Heart right ventricle (tissue), 16 donors: Measurements from ENCODE around the gene COL17A1. TPM values are rescaled to one million over a fixed set of nuclear protein-coding genes. Genes with fewer than 3 reads are reported as not detected.

Source experiments
- ATAC-seq, 8 donors: fragments of 200-7000 bp; cut with Tn5 transposase; one replicate each; pipeline ENCODE4 v1.9.1; 2020; ENCODE audit warnings: mild to moderate bottlenecking in 8 of 8, moderate library complexity in 8 of 8, moderate number of reproducible peaks in 1 of 8
- DNase-seq, 2 donors: peaks; one replicate each; pipeline ENCODE4 v3.0.0-alpha.2; 2020
- H3K27ac ChIP-seq, 10 donors: fragments of 200-600 bp; sonication (generic) in 2 of 10; one replicate each; pipeline versions ENCODE4 v1.5.0 to v1.8.0; 2020 to 2022; ENCODE audit warnings: mild to moderate bottlenecking in 3 of 10
- H3K27me3 ChIP-seq, 7 donors: fragments of 200-600 bp; one replicate each; pipeline ENCODE4 v1.8.0; 2021 to 2022; ENCODE audit warnings: mild to moderate bottlenecking in 2 of 7
- H3K36me3 ChIP-seq, 9 donors: fragments of 200-600 bp; sonication (generic) in 1 of 9; one replicate each; pipeline versions ENCODE4 v1.5.0 to v1.8.0; 2020 to 2022; ENCODE audit warnings: mild to moderate bottlenecking in 2 of 9
- H3K4me1 ChIP-seq, 9 donors: fragments of 200-600 bp; sonication (generic) in 1 of 9; one replicate each; pipeline versions ENCODE4 v1.5.0 to v1.8.0; 2020 to 2022; ENCODE audit warnings: mild to moderate bottlenecking in 4 of 9
- H3K4me3 ChIP-seq, 10 donors: fragments of 200-600 bp; sonication (generic) in 2 of 10; one replicate each; pipeline versions ENCODE4 v1.5.0 to v1.8.0; 2020 to 2022; ENCODE audit warnings: mild to moderate bottlenecking in 7 of 10, moderate library complexity in 2 of 10
- H3K9me3 ChIP-seq, 11 donors: fragments of 200-600 bp in 10 of 11; sonication (generic) in 2 of 11; one replicate each; pipeline versions ENCODE4 v1.5.0 to v1.8.0; 2013 to 2022; ENCODE audit warnings: mild to moderate bottlenecking in 2 of 11, control low read depth in 1 of 11, moderate library complexity in 1 of 11
- WGBS, 2 donors: extraction: QIAGEN DNeasy Blood & Tissue Kit; methylation state at CpG; one replicate each; pipeline ENCODE4 v1.1.7; 2013; ENCODE audit warnings: inconsistent platforms in 1 of 2; 5-methylcytosine and 5-hydroxymethylcytosine counted together
- intact Hi-C, 10 donors: fragments of 100-400 bp; cut with DNase I; formaldehyde crosslinking; loops; one replicate each; pipeline versions ENCODE4 v1.11.1 to v1.14.2; 2022
- polyA plus RNA-seq, 2 donors: library from polyadenylated mRNA; stranded (reverse); fragments of 200-250 nt; gene quantifications; one replicate each; pipeline ENCODE4 v1.2.3, GENCODE V29; 2013
- total RNA-seq, 10 donors: library from RNA; stranded (reverse); fragmentation: NEBNext Ultra II Directional in 3 of 10; extraction: Animal tissue kit (Norgen Biotek cat#: 25700) in 3 of 10; gene quantifications; one replicate each; pipeline versions ENCODE4 v1.2.1 to v1.2.4, GENCODE V29; 2021 to 2023
- TF ChIP-seq, protein P1 (sequence below), 9 donors: fragments of 200-600 bp; sonication (generic) in 2 of 9; IDR thresholded peaks; one replicate each; pipeline versions ENCODE4 v1.5.0 to v1.8.0; 2021 to 2022; ENCODE audit warnings: antibody characterized with exemption in 9 of 9, mild to moderate bottlenecking in 5 of 9, moderate library complexity in 1 of 9
- donor health status: Arrhythmogenic right ventricular cardiomyopathy.
- donor health status: ischemic (EF 13 %, LVEDD 7.1; RV severe dilation, severe dysfunction).
- donor health status: healthy with polysubstance abuse.
- donor health status: DM: no; HTN: yes; CAD: no.
- donor health status: DM: no; HTN: no; CAD: no.
- donor health status: ischemic (EF 25% LVEDD 6.9; RV normal size, moderate dysfunction).
- donor health status: ischemic (EF 25% LVEDD 5.7; RV mildly dilated, moderate dysfunction).
- donor health status: healthy.
- donor health status: DM: yes; HTN: yes; CAD: no.
- donor health status: Ischemic cardiomyopathy.
- donor health status: ischemic (EF 35%, LVEDD 5.7; RV mildly dilated, moderate dysfunction).
- donor health status: nonischemic (EF 11% LVEDD 7.7; RV severe dilation, severe dysfunction).
- donor health status: DM: yes; HTN: yes; CAD: no.
- donor health status: PGD.
- donor health status: ischemic (EF 29% LVEDD 5.4; RV normal size, mild dysfunction).
- donor health status: nonischemic (EF 23%, LVEDD 6.1; RV moderate dilation, normal function).

The COL17A1 gene
- total and polyA plus RNA-seq, 12 donors: 0.10 to 0.39 (median 0.16) TPM; not detected in 6

DNA sequence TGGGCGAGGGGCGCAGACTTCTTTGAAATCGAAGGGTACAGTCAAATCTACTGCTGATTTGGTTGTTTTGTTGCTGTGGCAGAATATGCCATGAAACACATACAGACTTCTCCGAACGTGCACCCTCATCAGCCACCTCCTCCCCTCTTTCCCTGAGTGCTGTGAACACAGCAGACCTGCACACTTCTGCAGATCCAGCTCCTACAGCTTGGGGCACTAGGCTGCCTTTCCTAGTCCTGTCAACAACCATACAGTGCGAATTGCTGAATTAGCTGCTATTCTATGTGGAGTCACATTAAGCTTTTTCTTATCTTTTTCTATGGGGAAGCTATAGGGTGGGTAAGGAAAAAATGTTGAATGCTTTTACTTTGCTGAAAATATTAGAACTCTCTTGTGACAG, 57.5 kb downstream of the COL17A1 start:
- TF ChIP-seq, protein P1, sequence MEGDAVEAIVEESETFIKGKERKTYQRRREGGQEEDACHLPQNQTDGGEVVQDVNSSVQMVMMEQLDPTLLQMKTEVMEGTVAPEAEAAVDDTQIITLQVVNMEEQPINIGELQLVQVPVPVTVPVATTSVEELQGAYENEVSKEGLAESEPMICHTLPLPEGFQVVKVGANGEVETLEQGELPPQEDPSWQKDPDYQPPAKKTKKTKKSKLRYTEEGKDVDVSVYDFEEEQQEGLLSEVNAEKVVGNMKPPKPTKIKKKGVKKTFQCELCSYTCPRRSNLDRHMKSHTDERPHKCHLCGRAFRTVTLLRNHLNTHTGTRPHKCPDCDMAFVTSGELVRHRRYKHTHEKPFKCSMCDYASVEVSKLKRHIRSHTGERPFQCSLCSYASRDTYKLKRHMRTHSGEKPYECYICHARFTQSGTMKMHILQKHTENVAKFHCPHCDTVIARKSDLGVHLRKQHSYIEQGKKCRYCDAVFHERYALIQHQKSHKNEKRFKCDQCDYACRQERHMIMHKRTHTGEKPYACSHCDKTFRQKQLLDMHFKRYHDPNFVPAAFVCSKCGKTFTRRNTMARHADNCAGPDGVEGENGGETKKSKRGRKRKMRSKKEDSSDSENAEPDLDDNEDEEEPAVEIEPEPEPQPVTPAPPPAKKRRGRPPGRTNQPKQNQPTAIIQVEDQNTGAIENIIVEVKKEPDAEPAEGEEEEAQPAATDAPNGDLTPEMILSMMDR (IDR thresholded peaks at IDR 0.05): peak; percentile 7 to 65 (median 44)
- 57 to 72% methylated on average over 6 of the region's 6 CpGs for WGBS, 2 donors
- no peak overlapping the region for H3K4me3 ChIP-seq
- no peaks in the 10 kb centered on the region for H3K27me3 ChIP-seq
- ATAC-seq (peak; percentile 83 to 92 (median 86)), DNase-seq (peak in 1 of 2 donors; percentile 41)
- peaks cover 0 to 91% (median 24%) of the 10 kb centered on the region in 9 donors for H3K36me3 ChIP-seq
- intact Hi-C loops: loop anchor here in 6 of 10 donors (2.0 to 10.0 kb wide), 4 partner anchors 93 to 143 kb away; partner anchors contain the start of gene SFR1 (in 3 of the 6)
- peaks cover 3 to 49% (median 13%) of the 10 kb centered on the region in 9 donors for H3K4me1 ChIP-seq
- H3K9me3 ChIP-seq: no peaks in the 10 kb centered on the region
- H3K27ac ChIP-seq: peak overlapping the region in 7 of 10 donors; percentile 49 to 89 (median 83)

DNA sequence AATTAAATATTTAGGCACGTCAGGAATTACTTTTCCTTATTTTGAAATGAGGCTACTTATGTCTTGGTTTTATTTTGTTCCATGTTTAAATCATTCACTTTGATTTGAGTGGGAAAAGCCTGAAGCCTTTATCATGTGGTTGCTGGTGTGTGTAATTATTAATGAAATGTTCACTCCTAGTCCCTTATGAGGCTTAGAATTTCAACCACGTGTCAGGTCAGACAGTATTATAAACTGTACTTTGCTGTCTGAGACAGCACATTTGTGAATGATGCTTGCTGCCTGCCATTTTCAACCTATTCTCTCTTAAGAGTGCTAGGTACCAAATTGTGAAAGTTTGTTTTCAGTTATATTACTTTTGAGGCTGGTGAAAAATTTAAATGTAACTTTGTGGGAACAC, 58.9 kb downstream of the COL17A1 start:
- Histone ChIP-seq H3K9me3 (no peaks in the 10 kb centered on the region), H3K27ac (no peak overlapping the region), H3K4me1 (peaks cover 3 to 42% (median 13%) of the 10 kb centered on the region in 9 donors), H3K4me3 (no peak overlapping the region), H3K36me3 (peaks cover 0 to 93% (median 35%) of the 10 kb centered on the region in 9 donors), H3K27me3 (no peaks in the 10 kb centered on the region)
- 64 to 72% methylated on average over 2 of the region's 2 CpGs for WGBS, 2 donors
- no peak for DNase-seq
- no peak for ATAC-seq
- intact Hi-C loops: loop anchor here in 6 of 10 donors (5.0 to 10.0 kb wide), 3 partner anchors 96 to 142 kb away; partner anchors contain the start of gene SFR1 (in 3 of the 6)
- TF ChIP-seq, protein P1 (IDR thresholded peaks at IDR 0.05): no peak

DNA sequence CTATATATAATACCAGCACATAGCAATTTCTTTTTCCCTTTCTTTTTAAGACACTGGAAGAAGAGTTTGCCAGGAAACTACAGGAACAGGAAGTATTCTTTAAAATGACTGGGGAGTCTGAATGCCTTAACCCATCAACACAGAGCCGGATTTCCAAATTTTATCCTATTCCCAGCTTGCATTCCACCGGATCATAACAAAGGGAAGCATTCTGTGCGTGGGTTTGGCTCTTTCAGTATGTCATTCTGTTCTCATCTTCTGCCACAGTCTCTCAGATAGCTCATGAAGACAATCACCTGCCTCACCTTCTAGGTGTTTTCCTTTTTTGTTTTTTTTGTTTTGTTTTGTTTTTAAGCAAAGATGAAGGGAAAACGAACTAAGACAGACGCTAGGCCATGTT, 60.2 kb downstream of the COL17A1 start:
- Histone ChIP-seq H3K9me3 (no peaks in the 10 kb centered on the region), H3K4me1 (peaks cover 3 to 40% (median 13%) of the 10 kb centered on the region in 9 donors), H3K36me3 (peaks cover 0 to 100% (median 38%) of the 10 kb centered on the region in 9 donors), H3K27me3 (no peaks in the 10 kb centered on the region), H3K27ac (peak overlapping the region in 2 of 10 donors; percentile 21 to 50), H3K4me3 (no peak overlapping the region)
- DNase-seq (no peak), ATAC-seq (no peak)
- intact Hi-C loops: loop anchor here in 6 of 10 donors (5.0 to 10.0 kb wide), 3 partner anchors 97 to 141 kb away; partner anchors contain the start of gene SFR1 (in 3 of the 6)
- TF ChIP-seq, protein P1 (IDR thresholded peaks at IDR 0.05): no peak
- WGBS, 2 donors: 60 to 62% methylated on average over 5 of the region's 5 CpGs

DNA sequence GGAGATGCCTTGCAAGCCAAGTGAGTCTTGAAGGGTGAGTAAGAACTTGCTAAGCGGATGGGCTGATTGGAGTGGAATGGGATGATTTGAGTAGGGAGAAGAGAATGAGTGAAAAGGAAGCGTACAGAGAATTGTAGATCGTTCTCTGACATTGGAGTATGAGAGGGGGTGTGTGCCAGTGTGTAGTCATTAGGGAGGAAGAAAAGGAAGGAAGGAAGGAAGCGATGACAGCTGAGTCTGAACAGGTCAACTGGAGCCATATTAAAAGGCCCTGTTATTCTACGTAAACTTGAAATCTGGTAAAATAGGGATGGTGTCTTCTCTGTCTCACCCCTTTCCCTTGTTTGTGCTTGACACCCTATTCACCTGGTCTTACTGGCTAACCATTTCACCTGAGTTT, 63.7 kb downstream of the COL17A1 start:
- intact Hi-C loops: loop anchor here in 5 of 10 donors (10.0 kb wide), 2 partner anchors 127 to 137 kb away; no protein-coding TSS in a partner anchor

More for the DNA sequence above, 63.7 kb downstream of the COL17A1 start:
- ATAC-seq (no peak), DNase-seq (no peak)
- Histone ChIP-seq H3K27me3 (no peaks in the 10 kb centered on the region), H3K4me1 (peaks cover 0 to 19% (median 5%) of the 10 kb centered on the region in 9 donors), H3K4me3 (no peak overlapping the region), H3K36me3 (peaks cover 0 to 100% (median 54%) of the 10 kb centered on the region in 9 donors), H3K9me3 (no peaks in the 10 kb centered on the region), H3K27ac (no peak overlapping the region)
- 81 to 88% methylated on average over 5 of the region's 5 CpGs for WGBS, 2 donors
- TF ChIP-seq, protein P1 (IDR thresholded peaks at IDR 0.05): no peak
